Measurements from ENCODE around the gene TNFRSF19. TPM values are rescaled to one million over a fixed set of nuclear protein-coding genes. Genes with fewer than 3 reads are reported as not detected.
A peak's percentile ranks its signal among the peaks of the same experiment; 100 is the strongest.

Gene TNFRSF19
- total and polyA plus RNA-seq, 10 of the 15 experiments (the other 5 are each of a cell fraction or from before 2014, with no cell fraction given): 16.4 to 46.2 (median 35.4) TPM

GRCh38 chr13:23636360-23636759 is 66.1 kb downstream of the TNFRSF19 start:
- Histone ChIP-seq H3K4me1 (ENCODE audit: control insufficient read depth, insufficient read depth, low read length) (no peaks in the 10 kb centered on the region), H4K20me1 (ENCODE audit: control insufficient read depth, insufficient read depth) (no peaks in the 10 kb centered on the region), H3K9me3 (replicated peaks; ENCODE audit: control insufficient read depth, insufficient read depth, low read length) (no peaks in the 10 kb centered on the region), H3K27me3 (replicated peaks in 1 of 2; ENCODE audit: control insufficient read depth in 2 of 2, insufficient read depth in 2 of 2, low read length in 1 of 2) (no peaks in the 10 kb centered on the region), H3K27ac (ENCODE audit: control insufficient read depth, insufficient read depth) (no peak overlapping the region), H2AFZ (ENCODE audit: control insufficient read depth, low read depth, low read length) (no peak overlapping the region), H3K9ac (ENCODE audit: control insufficient read depth, insufficient read depth, low read length) (no peak overlapping the region), H3K4me2 (ENCODE audit: control insufficient read depth, insufficient read depth) (no peak overlapping the region), H3K4me3 (no peak overlapping the region), H3K36me3 (ENCODE audit: control insufficient read depth in 2 of 2, insufficient read depth in 2 of 2, low read length in 1 of 2) (peaks cover 0 to 5% of the 10 kb centered on the region in 2 experiments; a peak in 2 of 4 replicates), H3K79me2 (ENCODE audit: control insufficient read depth, insufficient read depth, low read length) (no peaks in the 10 kb centered on the region; the same call in 1 of the 2 replicates)
- RAD21 ChIA-PET (ENCODE audit: unreplicated experiment): no interaction called here
- SMC1A ChIA-PET (ENCODE audit: uncharacterized antibody, unreplicated experiment): no interaction called here
- TF ChIP-seq RUNX3 (IDR thresholded peaks at IDR 0.05; ENCODE audit: low read length) (0 out of 2 replicates have a peak, but pooled peaks have one; percentile 6), PAX5 (IDR thresholded peaks at IDR 0.05; ENCODE audit: borderline replicate concordance, low read depth, low read length) (no peak)
- CTCF ChIA-PET: interaction anchor here (0.7 kb wide), 1 partner anchor 8 kb away, joined by 3 read pairs; no protein-coding TSS in a partner anchor
- ATAC-seq (no peak), DNase-seq (ENCODE audit: low read depth, low spot score) (no peak), FAIRE-seq (peak; percentile 41)
- WGBS (ENCODE audit: insufficient coverage, insufficient replicate concordance, low lambda C conversion rate, missing lambda C conversion rate): 54% methylated on average over 6 of the region's 6 CpGs
- intact Hi-C loops (cut with micrococcal nuclease; ENCODE audit: unreplicated experiment): no loop called here
- no TSS peak for BruUV-seq (replicated peaks)
- POLR2A ChIA-PET: interaction anchor here (0.5 kb wide), 1 partner anchor 55 kb away, joined by 6 read pairs; no protein-coding TSS in a partner anchor
- in situ Hi-C loops (cut with MboI): no loop called here

GRCh38 chr13:23637829-23638228 is 67.6 kb downstream of the TNFRSF19 start:
- ATAC-seq: no peak
- H3K9ac ChIP-seq (ENCODE audit: control insufficient read depth, insufficient read depth, low read length): no peak overlapping the region
- no peaks in the 10 kb centered on the region for H3K4me1 ChIP-seq (ENCODE audit: control insufficient read depth, insufficient read depth, low read length)
- no peaks in the 10 kb centered on the region; the same call in 2 of the 3 replicates for H3K9me3 ChIP-seq (replicated peaks; ENCODE audit: control insufficient read depth, insufficient read depth, low read length)
- TF ChIP-seq FOXM1 (IDR thresholded peaks at IDR 0.05; ENCODE audit: low read depth, low read length): no peak
- TF ChIP-seq BHLHE40 (IDR thresholded peaks at IDR 0.05; ENCODE audit: borderline replicate concordance in 1 of 2, low read depth in 2 of 2, low read length in 1 of 2): no peak
- TF ChIP-seq CEBPB (IDR thresholded peaks at IDR 0.05; ENCODE audit: borderline replicate concordance in 1 of 2, low read depth in 2 of 2, low read length in 2 of 2): no peak
- TF ChIP-seq RBBP5 (conservative IDR thresholded peaks at IDR 0.05): no peak
- no peak for TF ChIP-seq NR2C1 (IDR thresholded peaks at IDR 0.05)
- ChIA-PET CTCF (no interaction called here), SMC1A (ENCODE audit: uncharacterized antibody, unreplicated experiment) (no interaction called here), POLR2A (no interaction called here), RAD21 (ENCODE audit: unreplicated experiment) (interaction anchor here (0.6 kb wide), 1 partner anchor 255 kb away, joined by 3 read pairs; no protein-coding TSS in a partner anchor)
- FAIRE-seq: no peak
- H4K20me1 ChIP-seq (ENCODE audit: control insufficient read depth, insufficient read depth): no peaks in the 10 kb centered on the region
- in situ Hi-C loops (cut with MboI) (no loop called here), intact Hi-C loops (cut with micrococcal nuclease; ENCODE audit: unreplicated experiment) (no loop called here)
- WGBS (ENCODE audit: insufficient coverage, insufficient replicate concordance, low lambda C conversion rate, missing lambda C conversion rate): 57% methylated on average over 9 of the region's 9 CpGs
- no peaks in the 10 kb centered on the region for H3K79me2 ChIP-seq (ENCODE audit: control insufficient read depth, insufficient read depth, low read length)
- no TSS peak for BruUV-seq (replicated peaks)
- no peak overlapping the region for H2AFZ ChIP-seq (ENCODE audit: control insufficient read depth, low read depth, low read length)
- no peaks in the 10 kb centered on the region; a peak in 2 of 4 replicates for H3K36me3 ChIP-seq (ENCODE audit: control insufficient read depth in 2 of 2, insufficient read depth in 2 of 2, low read length in 1 of 2)
- DNase-seq (ENCODE audit: low read depth, low spot score): no peak
- H3K4me3 ChIP-seq: no peak overlapping the region
- H3K4me2 ChIP-seq (ENCODE audit: control insufficient read depth, insufficient read depth): no peak overlapping the region
- no peaks in the 10 kb centered on the region for H3K27me3 ChIP-seq (replicated peaks in 1 of 2; ENCODE audit: control insufficient read depth in 2 of 2, insufficient read depth in 2 of 2, low read length in 1 of 2)
- H3K27ac ChIP-seq (ENCODE audit: control insufficient read depth, insufficient read depth): no peak overlapping the region

All from GM12878 (cell line).